HCT116 (cell line): ENCODE measurements around the gene ANO9. TPM values are rescaled to one million over a fixed set of nuclear protein-coding genes. Genes with fewer than 3 reads are reported as not detected.

Source experiments
- ATAC-seq: fragments of 200-7000 bp; cut with Tn5 transposase; 2 replicates; pipeline ENCODE4 v1.9.1; 2020; ENCODE audit warnings: mild to moderate bottlenecking, moderate library complexity
- BruUV-seq: library from RNA; stranded (reverse); fragments of 400-500 nt; replicated peaks from 2 replicates; lab custom pipeline; 2021; lab: Mats Ljungman, UMichigan
- CTCF ChIA-PET: fragments of 300-600 bp; sonication (Branson Sonifier 250); formaldehyde crosslinking; loops from one replicate; lab custom pipeline; 2021; ENCODE audit warnings: antibody characterized with exemption; lab: Charles Lee
- POLR2A ChIA-PET: fragments of 300-600, 350-600 bp; sonication (Branson Sonifier 250); formaldehyde crosslinking; loops from one replicate; lab custom pipeline; 2021; ENCODE audit warnings: antibody characterized with exemption; lab: Charles Lee
- RAD21 ChIA-PET, 2 experiments: fragments of 300-600 bp; sonication (Branson Sonifier 250); formaldehyde crosslinking; loops; one replicate each; lab custom pipeline; 2023; ENCODE audit warnings: low total read pairs in 2 of 2; ENCODE audit not compliant: uncharacterized antibody in 2 of 2, unreplicated experiment in 2 of 2, low non-redundant PET in 1 of 2; lab: Charles Lee
- DNase-seq: peaks from one replicate; pipeline ENCODE4 v3.0.0-alpha.2; 2010; ENCODE audit warnings: low read depth, low spot score
- H2AFZ ChIP-seq: fragments of 200-600 bp; shearing (Covaris generic), sonication (generic); 2 replicates; pipeline ENCODE4 v1.6.1; 2017; ENCODE audit warnings: low read depth, mixed run types, mixed read lengths, antibody characterized with exemption, low read length; ENCODE audit not compliant: poor library complexity, severe bottlenecking
- H3K27ac ChIP-seq: 2 replicates; pipeline ENCODE4 v1.5.1; 2012; ENCODE audit warnings: low read depth, low read length
- H3K27me3 ChIP-seq: fragments of 200-600 bp; sonication (generic); 2 replicates; pipeline ENCODE4 v1.6.1; 2016; ENCODE audit warnings: mixed run types, low read length, mixed read lengths; ENCODE audit not compliant: insufficient read depth
- H3K36me3 ChIP-seq, 2 experiments: fragments of 200-500 bp in 1 of 2; fragments of 200-600 bp in 1 of 2; sonication (Bioruptor generic) in 1 of 2; sonication (generic) in 1 of 2; 2 replicates each; pipeline versions ENCODE4 v1.5.1 to v1.6.1; 2014 to 2016; ENCODE audit warnings: low read length in 2 of 2, inconsistent platforms in 1 of 2, mixed read lengths in 1 of 2, mixed run types in 1 of 2; ENCODE audit not compliant: insufficient read depth in 2 of 2, control insufficient read depth in 1 of 2
- H3K4me1 ChIP-seq, 2 experiments: fragments of 200-600 bp in 1 of 2; sonication (generic) in 1 of 2; 2 replicates each; pipeline versions ENCODE4 v1.5.1 to v1.6.1; 2012 to 2017; ENCODE audit warnings: low read length in 2 of 2, inconsistent platforms in 1 of 2, mild to moderate bottlenecking in 1 of 2, mixed read lengths in 1 of 2, mixed run types in 1 of 2, moderate library complexity in 1 of 2; ENCODE audit not compliant: insufficient read depth in 2 of 2, control insufficient read depth in 1 of 2
- H3K4me2 ChIP-seq: fragments of 200-600 bp; sonication (generic); 2 replicates; pipeline ENCODE4 v1.6.1; 2017; ENCODE audit warnings: mixed run types, low read length, mixed read lengths
- H3K4me3 ChIP-seq, 2 experiments: fragments of 200-600 bp in 1 of 2; sonication (generic) in 1 of 2; replicated peaks in 1 of 2; 2 replicates each; pipeline ENCODE4 v1.5.1; 2011 to 2016; ENCODE audit warnings: low read length in 2 of 2, control low read depth in 1 of 2, low read depth in 1 of 2, mild to moderate bottlenecking in 1 of 2, mixed read lengths in 1 of 2, mixed run types in 1 of 2
- H3K79me2 ChIP-seq: fragments of 200-600 bp; sonication (generic); 2 replicates; pipeline ENCODE4 v1.6.1; 2017; ENCODE audit warnings: mild to moderate bottlenecking, mixed run types, low read length, moderate library complexity, mixed read lengths; ENCODE audit not compliant: insufficient read depth
- H3K9ac ChIP-seq: fragments of 200-600 bp; sonication (generic); 2 replicates; pipeline ENCODE4 v1.6.1; 2016; ENCODE audit warnings: low read length, mixed read lengths
- H3K9me2 ChIP-seq: fragments of 200-600 bp; sonication (generic), shearing (Covaris generic); 2 replicates; pipeline ENCODE4 v1.6.1; 2017; ENCODE audit warnings: mixed run types, mild to moderate bottlenecking, moderate library complexity; ENCODE audit not compliant: insufficient read depth
- H3K9me3 ChIP-seq, 2 experiments: fragments of 200-500 bp in 1 of 2; fragments of 200-600 bp in 1 of 2; sonication (Bioruptor generic) in 1 of 2; sonication (generic) in 1 of 2; 2 replicates each; pipeline ENCODE4 v1.6.1; 2014 to 2017; ENCODE audit warnings: low read length in 2 of 2, mixed read lengths in 2 of 2, inconsistent platforms in 1 of 2, low read depth in 1 of 2, mild to moderate bottlenecking in 1 of 2, mixed run types in 1 of 2, moderate library complexity in 1 of 2; ENCODE audit not compliant: control insufficient read depth in 1 of 2, insufficient read depth in 1 of 2
- H4K20me1 ChIP-seq: fragments of 200-600 bp; sonication (generic), shearing (Covaris generic); 2 replicates; pipeline ENCODE4 v1.6.1; 2017; ENCODE audit warnings: mixed run types, mild to moderate bottlenecking, moderate library complexity; ENCODE audit not compliant: insufficient read depth
- CBX3 ChIP-seq: IDR thresholded peaks from 2 replicates; pipeline ENCODE4 v1.6.1; 2012; ENCODE audit warnings: low read depth
- CTCF ChIP-seq, 3 experiments: fragments of 200-600 bp in 1 of 3; sonication (generic) in 1 of 3; IDR thresholded peaks in 2 of 3; conservative IDR thresholded peaks in 1 of 3; 2 replicates each; pipeline ENCODE4 v1.5.1; 2012 to 2017; ENCODE audit warnings: low read depth in 2 of 3, low read length in 2 of 3, antibody characterized with exemption in 1 of 3, borderline replicate concordance in 1 of 3, control low read depth in 1 of 3, mild to moderate bottlenecking in 1 of 3, mixed read lengths in 1 of 3, mixed run types in 1 of 3, moderate library complexity in 1 of 3; ENCODE audit not compliant: insufficient read depth in 1 of 3
- EZH2 ChIP-seq: fragments of 200-600 bp; sonication (generic); IDR thresholded peaks from 2 replicates; pipeline ENCODE4 v1.6.1; 2017; ENCODE audit warnings: antibody characterized with exemption, mixed run types
- JUND ChIP-seq: IDR thresholded peaks from 2 replicates; pipeline ENCODE4 v1.6.1; 2012
- RAD21 ChIP-seq: IDR thresholded peaks from 2 replicates; pipeline ENCODE4 v1.6.1; 2012; ENCODE audit warnings: low read depth, mild to moderate bottlenecking
- TCF7L2 ChIP-seq: IDR thresholded peaks from 2 replicates; pipeline ENCODE4 v1.7.0; 2011; ENCODE audit warnings: borderline replicate concordance, inconsistent platforms; ENCODE audit not compliant: insufficient read depth, insufficient read length; ENCODE audit errors: extremely low read depth
- ZFX ChIP-seq: fragments of 450-650 bp; IDR thresholded peaks from 2 replicates; pipeline ENCODE4 v1.6.1; 2017
- ZNF274 ChIP-seq: fragments of 200-500 bp; sonication (Bioruptor generic); IDR thresholded peaks from 2 replicates; pipeline ENCODE4 v1.6.1; 2014; ENCODE audit warnings: mild to moderate bottlenecking, low read depth, low read length, inconsistent platforms
- intact Hi-C: fragments of 100-400 bp; cut with micrococcal nuclease; formaldehyde crosslinking; loops from 2 replicates; pipeline ENCODE4 v1.10.0; 2022
- total RNA-seq: library from RNA; stranded (reverse); gene quantifications from one replicate; pipeline ENCODE4 v1.2.1, GENCODE V29; 2021; ENCODE audit not compliant: unreplicated experiment

The ANO9 gene
- total RNA-seq, 1 experiment from 2014 or later: 70.3 TPM

GRCh38 chr11:438101-438844, 3.5 kb downstream of the ANO9 start:
- H3K4me2 ChIP-seq: no peak overlapping the region
- peaks cover 5 to 17% of the 10 kb centered on the region in 2 experiments; a peak in 3 of 4 replicates for H3K4me1 ChIP-seq
- CTCF ChIA-PET: no interaction called here
- H3K36me3 ChIP-seq: no peaks in the 10 kb centered on the region
- H3K27me3 ChIP-seq: no peaks in the 10 kb centered on the region
- H3K9ac ChIP-seq: no peak overlapping the region
- no peak for ATAC-seq
- H3K27ac ChIP-seq: no peak overlapping the region
- no peak overlapping the region for H3K4me3 ChIP-seq
- TF ChIP-seq TCF7L2 (no peak), ZNF274 (no peak), EZH2 (no peak), ZFX (no peak), CTCF (IDR thresholded peaks at IDR 0.05 in 2 of 3, conservative IDR thresholded peaks at IDR 0.05 in 1 of 3; ENCODE audit: borderline replicate concordance in 1 of 3, insufficient read depth in 1 of 3, low read depth in 2 of 3, low read length in 2 of 3) (no peak), CBX3 (no peak), JUND (no peak), RAD21 (no peak)
- TF ChIP-seq, all 23 proteins: peak for 0
- intact Hi-C loops: no loop called here
- no peaks in the 10 kb centered on the region for H3K9me2 ChIP-seq
- H4K20me1 ChIP-seq: no peaks in the 10 kb centered on the region
- no TSS peak for BruUV-seq
- POLR2A ChIA-PET: interaction anchor here (0.6 kb wide), 1 partner anchor 9 kb away, joined by 3 read pairs; no protein-coding TSS in a partner anchor
- no peak overlapping the region for H2AFZ ChIP-seq
- RAD21 ChIA-PET: no interaction called here
- H3K79me2 ChIP-seq: peaks cover 14% of the 10 kb centered on the region; the same call in 1 of the 2 replicates
- DNase-seq: no peak
- H3K9me3 ChIP-seq: no peaks in the 10 kb centered on the region; a peak in 1 of 4 replicates
